HG02798 (cell line): ENCODE measurements around the gene TRIM23.
A peak's percentile ranks its signal among the peaks of the same experiment; 100 is the strongest.

Experiments
- ATAC-seq: cut with Tn5 transposase; IDR thresholded peaks from one replicate; pipeline ENCODE4 v1.9.1; 2021; ENCODE audit warnings: mild to moderate bottlenecking; ENCODE audit not compliant: unreplicated experiment, poor library complexity

The TRIM23 gene

DNA sequence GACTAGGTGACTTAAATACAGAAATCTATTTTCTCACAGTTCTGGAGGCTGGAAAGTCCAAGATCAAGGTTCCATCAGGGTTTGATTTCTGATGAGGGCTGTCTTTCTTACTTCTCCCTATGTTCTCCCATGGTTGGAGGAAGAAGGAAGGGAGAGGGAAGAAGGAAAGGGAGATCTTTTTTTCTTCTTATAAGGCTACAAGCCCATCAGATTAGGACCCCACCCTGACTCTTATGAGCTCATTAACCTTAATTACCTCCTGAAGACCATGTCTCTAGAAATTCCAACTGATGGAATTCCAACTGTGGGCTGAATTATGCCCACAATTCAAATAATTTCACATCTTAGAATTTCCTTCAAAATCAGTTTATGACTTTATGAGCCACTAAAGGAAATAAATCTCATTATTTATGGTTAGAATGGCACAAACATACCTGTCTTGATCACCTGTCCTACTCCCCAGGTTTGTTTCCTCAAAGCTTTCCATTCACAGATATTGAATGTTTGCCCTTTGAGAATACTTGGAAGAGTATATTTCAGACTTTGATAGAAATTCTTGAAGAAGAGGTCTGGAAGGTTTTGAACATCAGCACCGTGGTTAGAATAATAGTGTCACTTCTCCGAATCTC is 53.4 kb downstream of the TRIM23 start:
- no peak for ATAC-seq

DNA sequence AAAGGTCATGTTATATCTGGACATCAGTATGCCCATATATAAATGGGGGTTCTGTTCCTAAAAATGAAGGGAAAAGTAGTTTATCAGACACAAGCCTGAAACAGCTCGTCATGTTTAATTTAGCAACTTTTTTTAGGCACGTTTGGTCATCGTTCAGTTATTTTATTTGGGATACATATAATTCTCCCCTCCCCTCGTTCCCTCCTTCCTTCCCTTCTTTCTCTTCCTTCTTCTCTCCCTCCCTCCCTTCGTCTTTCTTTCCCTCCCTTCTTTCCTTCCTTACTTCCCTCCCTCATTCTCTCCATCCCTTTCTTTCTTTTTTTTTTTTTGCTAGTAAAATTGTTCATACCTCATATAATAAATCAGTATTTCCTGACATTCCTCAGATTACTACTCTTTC is 57.6 kb downstream of the TRIM23 start:
- no peak for ATAC-seq

- ATAC-seq, result no peak
These were observed 60.4 kb downstream of the TRIM23 start for GRCh38 chr5:65563777-65564176.

- ATAC-seq, result peak; percentile 100
These were observed 61.1 kb downstream of the TRIM23 start, which contains the start of the genes CENPK and PPWD1 for GRCh38 chr5:65562731-65563701. CENPK (minus strand) TSS chr5:65563168; CDS start chr5:65554907, 8,261 bp downstream. PPWD1 (plus strand) TSS chr5:65563296; CDS start chr5:65563311, 15 bp downstream.

DNA sequence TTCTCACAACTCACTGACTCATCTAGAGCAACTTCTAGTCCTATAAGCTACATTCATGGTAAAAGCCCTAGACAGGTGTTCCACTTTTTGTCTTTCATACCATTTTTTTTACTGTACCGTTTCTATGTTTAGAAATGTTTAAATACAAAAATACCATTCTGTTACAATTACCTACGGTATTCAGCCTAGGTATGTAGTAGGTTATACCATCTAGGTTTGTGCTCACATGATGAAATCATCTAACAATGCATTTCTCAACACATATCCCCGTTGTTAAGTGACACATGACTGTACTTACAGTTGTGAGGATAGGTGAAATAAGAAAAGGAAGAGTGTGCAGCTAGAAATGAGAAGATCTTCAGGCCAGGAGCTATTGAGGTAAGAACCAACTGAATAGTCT is 67.4 kb downstream of the TRIM23 start:
- ATAC-seq, result no peak

- no peak for ATAC-seq
These were observed 68.0 kb downstream of the TRIM23 start for GRCh38 chr5:65556181-65556580.

DNA sequence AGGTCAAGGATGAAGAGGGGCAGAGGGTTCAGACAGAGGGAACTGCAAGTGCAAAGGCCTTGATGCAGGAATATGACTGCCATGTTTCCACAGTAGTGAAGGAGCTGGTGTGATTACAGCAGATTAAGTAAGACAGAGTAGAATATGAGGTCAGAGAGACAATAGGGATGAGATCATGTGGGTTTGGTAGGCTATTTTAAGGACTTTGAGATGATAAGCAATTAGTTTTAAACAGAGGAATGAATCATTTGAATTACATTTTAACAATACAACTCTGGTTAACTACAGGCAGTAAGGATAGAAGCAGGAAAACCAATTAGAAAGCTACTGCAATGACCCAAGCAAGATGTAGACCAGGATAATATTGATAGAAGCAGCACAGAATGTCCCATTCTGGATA is 68.8 kb downstream of the TRIM23 start:
- no peak for ATAC-seq

DNA sequence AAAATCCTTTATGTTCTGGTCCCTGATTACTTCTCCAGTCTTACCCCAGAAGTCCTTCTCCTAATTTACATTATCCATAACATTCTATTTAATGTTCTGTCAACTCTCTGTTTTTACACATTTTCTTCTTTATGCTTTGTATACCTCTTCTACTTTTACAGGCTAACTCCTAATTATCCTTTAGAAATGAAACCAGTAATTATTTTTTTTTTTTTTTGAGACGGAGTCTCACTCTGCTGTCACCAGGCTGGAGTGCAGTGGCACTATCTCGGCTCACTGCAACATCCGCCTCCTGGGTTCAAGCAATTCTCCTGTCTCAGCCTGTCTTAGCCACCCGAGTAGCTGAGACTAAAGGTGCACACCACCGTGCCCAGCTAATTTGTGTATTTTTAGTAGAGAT is 70.2 kb downstream of the TRIM23 start:
- no peak for ATAC-seq

DNA sequence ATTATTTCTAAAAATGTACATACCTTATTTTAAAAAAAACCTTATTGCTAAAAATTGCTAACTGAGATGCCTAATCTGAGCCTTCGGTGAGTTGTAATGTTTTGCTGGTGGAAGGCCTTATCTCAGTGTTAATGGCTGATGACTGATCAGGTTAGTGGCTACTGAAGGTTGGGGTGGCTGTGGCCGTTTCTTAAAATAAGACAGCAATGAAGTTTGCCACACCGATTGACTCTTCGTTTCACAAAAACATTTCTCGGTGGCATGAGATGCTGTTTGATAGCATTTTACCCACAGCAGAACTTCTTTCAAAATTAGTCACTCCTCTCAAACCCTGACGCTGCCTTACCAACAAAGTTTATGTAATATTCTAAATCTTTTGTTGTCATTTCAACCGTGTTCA is 75.9 kb downstream of the TRIM23 start:
- ATAC-seq, result no peak

DNA sequence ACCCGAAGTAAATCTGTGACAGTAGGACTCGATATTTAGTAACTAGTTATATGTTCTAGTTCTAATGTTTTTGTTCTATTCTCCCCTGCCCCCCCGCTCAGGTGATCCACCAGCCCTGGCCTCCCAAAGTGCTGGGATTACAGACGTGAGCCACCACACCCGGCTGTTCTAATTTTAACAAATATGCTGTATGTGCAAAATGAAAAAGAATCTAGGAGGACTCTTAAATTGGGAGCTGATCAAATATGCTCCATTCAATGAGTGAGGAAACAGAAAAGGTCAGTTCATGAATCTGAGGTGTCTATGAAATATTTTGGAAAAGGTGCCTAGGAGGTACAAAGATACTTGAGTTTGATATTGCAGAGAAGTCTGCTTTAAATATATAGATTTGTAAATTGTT is 78.0 kb downstream of the TRIM23 start:
- ATAC-seq, result no peak

GRCh38 chr5:65544473-65544872 is 79.7 kb downstream of the TRIM23 start:
- no peak for ATAC-seq

DNA sequence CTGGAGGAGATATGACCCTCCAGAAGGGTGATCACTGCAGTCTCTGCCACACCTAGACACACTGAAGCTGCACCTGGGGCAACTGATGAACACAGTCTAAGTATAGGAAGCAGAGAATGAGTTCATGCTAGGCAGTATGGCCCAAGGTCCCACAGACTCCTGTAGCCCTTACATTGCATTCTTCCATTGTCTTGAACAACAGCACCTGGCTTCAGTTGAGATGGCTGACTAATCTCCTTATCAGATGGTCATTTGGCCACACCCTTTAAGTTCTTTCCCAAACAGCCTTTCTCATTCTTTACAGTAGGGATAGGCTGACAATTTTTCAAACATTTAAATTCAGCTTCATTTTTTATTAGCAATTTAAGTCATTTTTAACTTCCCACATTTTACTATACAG is 84.3 kb downstream of the TRIM23 start:
- ATAC-seq, result no peak
